ENCODE results near the gene DAPP1. TPM values are rescaled to one million over a fixed set of nuclear protein-coding genes. Genes with fewer than 3 reads are reported as not detected.

The DAPP1 gene
- total RNA-seq, 2 experiments from 2014 or later = 16.7 to 17.5 TPM

- peak; percentile 67 for ATAC-seq
- H3K4me1 Mint-ChIP-seq (ENCODE audit: low read depth) = peaks cover 48% of the 10 kb centered on the region
Measured at GRCh38 chr4:99855678-99856077, 39.1 kb downstream of the DAPP1 start.

GRCh38 chr4:99856166-99856565 is 39.5 kb downstream of the DAPP1 start:
- H3K27ac Mint-ChIP-seq = peak overlapping the region; percentile 81
- no peak overlapping the region for H3K4me3 Mint-ChIP-seq
- ChIA-PET CTCF (interaction anchor here (1.3 to 2.3 kb wide), 5 partner anchors 10 to 90 kb away, joined by 3 to 10 read pairs (median 4); partner anchors contain the start of gene DNAJB14), POLR2A (interaction anchor here (0.9 to 1.4 kb wide), 3 partner anchors 9 to 91 kb away, joined by 3 read pairs; partner anchors contain the start of gene LAMTOR3)
- H3K27me3 Mint-ChIP-seq (ENCODE audit: low read depth) = no peaks in the 10 kb centered on the region
- no peaks in the 10 kb centered on the region for H3K9me3 Mint-ChIP-seq (ENCODE audit: insufficient read depth)
- ATAC-seq (peak; percentile 74), DNase-seq (peak; percentile 35)
- H3K4me1 Mint-ChIP-seq (ENCODE audit: low read depth) = peaks cover 48% of the 10 kb centered on the region
- H3K36me3 Mint-ChIP-seq (ENCODE audit: low read depth) = peaks cover 57% of the 10 kb centered on the region

More at GRCh38 chr4:99855678-99856077, 39.1 kb downstream of the DAPP1 start:
- H3K27me3 Mint-ChIP-seq (ENCODE audit: low read depth) = no peaks in the 10 kb centered on the region
- H3K27ac Mint-ChIP-seq = peak overlapping the region; percentile 82
- no peaks in the 10 kb centered on the region for H3K9me3 Mint-ChIP-seq (ENCODE audit: insufficient read depth)
- POLR2A ChIA-PET = interaction anchor here (1.4 kb wide), 1 partner anchor 8 kb away, joined by 3 read pairs; no protein-coding TSS in a partner anchor
- CTCF ChIA-PET = interaction anchor here (1.3 to 2.3 kb wide), 5 partner anchors 10 to 91 kb away, joined by 3 to 10 read pairs (median 4); partner anchors contain the start of gene DNAJB14
- H3K4me3 Mint-ChIP-seq = peak overlapping the region; percentile 53
- H3K36me3 Mint-ChIP-seq (ENCODE audit: low read depth) = peaks cover 57% of the 10 kb centered on the region
- DNase-seq = peak; percentile 40

GRCh38 chr4:99857307-99857706 is 40.7 kb downstream of the DAPP1 start:
- Mint-ChIP-seq H3K27me3 (ENCODE audit: low read depth) (no peaks in the 10 kb centered on the region), H3K36me3 (ENCODE audit: low read depth) (peaks cover 64% of the 10 kb centered on the region), H3K4me1 (ENCODE audit: low read depth) (peaks cover 50% of the 10 kb centered on the region), H3K4me3 (no peak overlapping the region), H3K9me3 (ENCODE audit: insufficient read depth) (no peaks in the 10 kb centered on the region), H3K27ac (no peak overlapping the region)
- POLR2A ChIA-PET = interaction anchor here (1.2 to 1.4 kb wide), 2 partner anchors 10 to 90 kb away, joined by 3 read pairs; no protein-coding TSS in a partner anchor
- ATAC-seq = no peak
- CTCF ChIA-PET = interaction anchor here (0.7 to 1.8 kb wide), 5 partner anchors 9 to 83 kb away, joined by 3 to 5 read pairs (median 4); no protein-coding TSS in a partner anchor
- DNase-seq = no peak

- Mint-ChIP-seq H3K27ac (no peak overlapping the region), H3K4me1 (ENCODE audit: low read depth) (peaks cover 46% of the 10 kb centered on the region), H3K4me3 (no peak overlapping the region), H3K9me3 (ENCODE audit: insufficient read depth) (no peaks in the 10 kb centered on the region), H3K27me3 (ENCODE audit: low read depth) (no peaks in the 10 kb centered on the region), H3K36me3 (ENCODE audit: low read depth) (peaks cover 57% of the 10 kb centered on the region)
- ChIA-PET CTCF (interaction anchor here (0.9 to 1.5 kb wide), 2 partner anchors 27 to 52 kb away, joined by 3 to 7 read pairs; no protein-coding TSS in a partner anchor), POLR2A (no interaction called here)
- ATAC-seq (no peak), DNase-seq (no peak)
Measured at GRCh38 chr4:99859618-99860017, 43.0 kb downstream of the DAPP1 start.

- ChIA-PET CTCF (interaction anchor here (0.9 to 1.6 kb wide), 5 partner anchors 13 to 53 kb away, joined by 3 to 7 read pairs (median 3); no protein-coding TSS in a partner anchor), POLR2A (interaction anchor here (1.2 to 1.8 kb wide), 2 partner anchors 43 to 86 kb away, joined by 3 to 6 read pairs; partner anchors contain the start of gene DNAJB14)
Measured at GRCh38 chr4:99860521-99860920, 43.9 kb downstream of the DAPP1 start.

GRCh38 chr4:99861120-99861905 is 44.7 kb downstream of the DAPP1 start:
- ChIA-PET POLR2A (interaction anchor here (1.2 to 1.8 kb wide), 2 partner anchors 44 to 85 kb away, joined by 3 to 6 read pairs; partner anchors contain the start of gene DNAJB14), CTCF (interaction anchor here (1.3 to 1.6 kb wide), 4 partner anchors 12 to 53 kb away, joined by 3 to 7 read pairs (median 3); no protein-coding TSS in a partner anchor)
- Mint-ChIP-seq H3K27ac (peak overlapping the region; percentile 49), H3K27me3 (ENCODE audit: low read depth) (no peaks in the 10 kb centered on the region), H3K4me1 (ENCODE audit: low read depth) (peaks cover 30% of the 10 kb centered on the region), H3K4me3 (peak overlapping the region; percentile 40), H3K9me3 (ENCODE audit: insufficient read depth) (no peaks in the 10 kb centered on the region), H3K36me3 (ENCODE audit: low read depth) (peaks cover 57% of the 10 kb centered on the region)
- ATAC-seq = peak; percentile 24
- peak; percentile 33 for DNase-seq

More at GRCh38 chr4:99860521-99860920, 43.9 kb downstream of the DAPP1 start:
- Mint-ChIP-seq H3K9me3 (ENCODE audit: insufficient read depth) (no peaks in the 10 kb centered on the region), H3K27me3 (ENCODE audit: low read depth) (no peaks in the 10 kb centered on the region), H3K27ac (no peak overlapping the region), H3K4me1 (ENCODE audit: low read depth) (peaks cover 37% of the 10 kb centered on the region), H3K4me3 (no peak overlapping the region), H3K36me3 (ENCODE audit: low read depth) (peaks cover 57% of the 10 kb centered on the region)
- no peak for ATAC-seq
- DNase-seq = no peak

- no peak overlapping the region for H3K27ac Mint-ChIP-seq
- ChIA-PET POLR2A (no interaction called here), CTCF (interaction anchor here (1.1 kb wide), 1 partner anchor 52 kb away, joined by 5 read pairs; no protein-coding TSS in a partner anchor)
- ATAC-seq (no peak), DNase-seq (no peak)
- no peaks in the 10 kb centered on the region for H3K27me3 Mint-ChIP-seq (ENCODE audit: low read depth)
- no peaks in the 10 kb centered on the region for H3K9me3 Mint-ChIP-seq (ENCODE audit: insufficient read depth)
- H3K4me1 Mint-ChIP-seq (ENCODE audit: low read depth) = peaks cover 19% of the 10 kb centered on the region
- no peak overlapping the region for H3K4me3 Mint-ChIP-seq
- H3K36me3 Mint-ChIP-seq (ENCODE audit: low read depth) = peaks cover 50% of the 10 kb centered on the region
Measured at GRCh38 chr4:99863804-99864203, 47.2 kb downstream of the DAPP1 start.

GRCh38 chr4:99868126-99868596 is 51.5 kb downstream of the DAPP1 start:
- CTCF ChIA-PET = no interaction called here
- ATAC-seq (no peak), DNase-seq (no peak)
- no peak overlapping the region for H3K4me3 Mint-ChIP-seq
- no peaks in the 10 kb centered on the region for H3K27me3 Mint-ChIP-seq (ENCODE audit: low read depth)
- no peak overlapping the region for H3K27ac Mint-ChIP-seq
- H3K4me1 Mint-ChIP-seq (ENCODE audit: low read depth) = no peaks in the 10 kb centered on the region
- peaks cover 40% of the 10 kb centered on the region for H3K36me3 Mint-ChIP-seq (ENCODE audit: low read depth)
- H3K9me3 Mint-ChIP-seq (ENCODE audit: insufficient read depth) = no peaks in the 10 kb centered on the region
- POLR2A ChIA-PET = no interaction called here

- H3K4me3 Mint-ChIP-seq = no peak overlapping the region
- CTCF ChIA-PET = interaction anchor here (2.4 kb wide), 1 partner anchor 61 kb away, joined by 10 read pairs; no protein-coding TSS in a partner anchor
Measured at GRCh38 chr4:99872570-99872969, 55.9 kb downstream of the DAPP1 start.

GRCh38 chr4:99875071-99875470 is 58.4 kb downstream of the DAPP1 start:
- no peak overlapping the region for H3K4me3 Mint-ChIP-seq
- DNase-seq (no peak), ATAC-seq (no peak)
- H3K4me1 Mint-ChIP-seq (ENCODE audit: low read depth) = no peaks in the 10 kb centered on the region
- no peaks in the 10 kb centered on the region for H3K27me3 Mint-ChIP-seq (ENCODE audit: low read depth)
- POLR2A ChIA-PET = no interaction called here
- peaks cover 26% of the 10 kb centered on the region for H3K36me3 Mint-ChIP-seq (ENCODE audit: low read depth)
- H3K9me3 Mint-ChIP-seq (ENCODE audit: insufficient read depth) = no peaks in the 10 kb centered on the region
- H3K27ac Mint-ChIP-seq = no peak overlapping the region
- CTCF ChIA-PET = no interaction called here

More at GRCh38 chr4:99872570-99872969, 55.9 kb downstream of the DAPP1 start:
- Mint-ChIP-seq H3K36me3 (ENCODE audit: low read depth) (peaks cover 29% of the 10 kb centered on the region), H3K4me1 (ENCODE audit: low read depth) (no peaks in the 10 kb centered on the region), H3K27ac (no peak overlapping the region), H3K9me3 (ENCODE audit: insufficient read depth) (no peaks in the 10 kb centered on the region), H3K27me3 (ENCODE audit: low read depth) (no peaks in the 10 kb centered on the region)
- POLR2A ChIA-PET = no interaction called here
- DNase-seq (no peak), ATAC-seq (no peak)

GRCh38 chr4:99876946-99877345 is 60.3 kb downstream of the DAPP1 start:
- Mint-ChIP-seq H3K4me3 (no peak overlapping the region), H3K4me1 (ENCODE audit: low read depth) (no peaks in the 10 kb centered on the region), H3K36me3 (ENCODE audit: low read depth) (peaks cover 31% of the 10 kb centered on the region), H3K27ac (peak overlapping the region; percentile 4), H3K9me3 (ENCODE audit: insufficient read depth) (no peaks in the 10 kb centered on the region), H3K27me3 (ENCODE audit: low read depth) (no peaks in the 10 kb centered on the region)
- no peak for DNase-seq
- no peak for ATAC-seq
- CTCF ChIA-PET = no interaction called here
- POLR2A ChIA-PET = no interaction called here

GRCh38 chr4:99878604-99879003 is 62.0 kb downstream of the DAPP1 start:
- ATAC-seq (no peak), DNase-seq (no peak)
- ChIA-PET CTCF (no interaction called here), POLR2A (no interaction called here)
- Mint-ChIP-seq H3K27ac (no peak overlapping the region), H3K36me3 (ENCODE audit: low read depth) (peaks cover 33% of the 10 kb centered on the region), H3K4me1 (ENCODE audit: low read depth) (no peaks in the 10 kb centered on the region), H3K4me3 (no peak overlapping the region), H3K27me3 (ENCODE audit: low read depth) (no peaks in the 10 kb centered on the region), H3K9me3 (ENCODE audit: insufficient read depth) (no peaks in the 10 kb centered on the region)
